NCI-H1417 (cell line): Measurements from ENCODE around the gene SH3PXD2A.

Source experiments
- DNase-seq, 3 experiments: peaks; one replicate each; lab custom pipeline; 2025; lab: John Stamatoyannopoulos, UW

The SH3PXD2A gene

GRCh38 chr10:103876155-103876554 lies 20.8 kb upstream of the SH3PXD2A start:
- no peak for DNase-seq

GRCh38 chr10:103874730-103875129 lies 19.4 kb upstream of the SH3PXD2A start:
- peak in 1 of 3 experiments; percentile 22 for DNase-seq

- no peak for DNase-seq
These were observed 17.0 kb upstream of the SH3PXD2A start for GRCh38 chr10:103872137-103872931.

- DNase-seq = no peak
These were observed 15.6 kb upstream of the SH3PXD2A start for GRCh38 chr10:103871006-103871405.

- no peak for DNase-seq
These were observed 15.1 kb upstream of the SH3PXD2A start for GRCh38 chr10:103870516-103870915.

GRCh38 chr10:103869336-103869735 lies 14.0 kb upstream of the SH3PXD2A start:
- DNase-seq = no peak

GRCh38 chr10:103868200-103868599 lies 12.8 kb upstream of the SH3PXD2A start:
- DNase-seq = no peak

- no peak for DNase-seq
These were observed 6.1 kb upstream of the SH3PXD2A start for GRCh38 chr10:103861505-103861904.

- peak; percentile 9 to 69 (median 50) for DNase-seq
These were observed 4.0 kb upstream of the SH3PXD2A start for GRCh38 chr10:103859161-103860086.

GRCh38 chr10:103858360-103858759 lies 3.0 kb upstream of the SH3PXD2A start:
- DNase-seq = no peak

- no peak for DNase-seq
These were observed 1.4 kb upstream of the SH3PXD2A start for GRCh38 chr10:103856797-103857170.

- no peak for DNase-seq
These were observed 748 bp upstream of the SH3PXD2A start for GRCh38 chr10:103855852-103856796.

- DNase-seq = peak in 2 of 3 experiments; percentile 31 to 36
These were observed 537 bp downstream of the SH3PXD2A start for GRCh38 chr10:103854686-103855391.

- DNase-seq = no peak
These were observed 1.1 kb downstream of the SH3PXD2A start for GRCh38 chr10:103854265-103854685.

- DNase-seq = no peak
These were observed 1.7 kb downstream of the SH3PXD2A start for GRCh38 chr10:103853428-103854264.

GRCh38 chr10:103852856-103853255 lies 2.5 kb downstream of the SH3PXD2A start:
- DNase-seq = no peak

GRCh38 chr10:103852189-103852711 lies 3.1 kb downstream of the SH3PXD2A start:
- no peak for DNase-seq

GRCh38 chr10:103851261-103851660 lies 4.1 kb downstream of the SH3PXD2A start:
- DNase-seq = no peak

- no peak for DNase-seq
These were observed 4.8 kb downstream of the SH3PXD2A start for GRCh38 chr10:103850572-103850895.
